ENCODE data around the gene TBCD.

DNA sequence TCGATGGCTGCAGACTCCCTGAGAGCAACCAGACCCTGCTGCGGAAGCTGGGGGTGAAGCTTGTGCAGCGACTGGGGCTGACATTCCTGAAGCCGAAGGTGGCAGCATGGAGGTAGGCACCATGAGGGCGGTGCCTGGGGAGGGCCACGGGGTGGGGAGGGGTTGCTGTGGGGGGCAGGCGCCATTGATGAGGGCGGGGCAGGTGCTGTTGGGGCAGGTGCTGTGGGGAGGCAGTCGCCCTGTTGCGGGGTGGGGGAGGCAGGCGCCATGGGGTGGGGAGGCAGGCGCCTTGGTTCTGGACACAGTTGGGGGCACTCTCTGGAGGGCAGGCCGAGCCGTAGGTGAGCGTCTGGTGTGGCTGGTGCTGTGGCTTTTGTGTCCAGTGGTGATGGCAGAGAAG is 49.0 kb downstream of the TBCD start:
- TF ChIP-seq, protein P1, sequence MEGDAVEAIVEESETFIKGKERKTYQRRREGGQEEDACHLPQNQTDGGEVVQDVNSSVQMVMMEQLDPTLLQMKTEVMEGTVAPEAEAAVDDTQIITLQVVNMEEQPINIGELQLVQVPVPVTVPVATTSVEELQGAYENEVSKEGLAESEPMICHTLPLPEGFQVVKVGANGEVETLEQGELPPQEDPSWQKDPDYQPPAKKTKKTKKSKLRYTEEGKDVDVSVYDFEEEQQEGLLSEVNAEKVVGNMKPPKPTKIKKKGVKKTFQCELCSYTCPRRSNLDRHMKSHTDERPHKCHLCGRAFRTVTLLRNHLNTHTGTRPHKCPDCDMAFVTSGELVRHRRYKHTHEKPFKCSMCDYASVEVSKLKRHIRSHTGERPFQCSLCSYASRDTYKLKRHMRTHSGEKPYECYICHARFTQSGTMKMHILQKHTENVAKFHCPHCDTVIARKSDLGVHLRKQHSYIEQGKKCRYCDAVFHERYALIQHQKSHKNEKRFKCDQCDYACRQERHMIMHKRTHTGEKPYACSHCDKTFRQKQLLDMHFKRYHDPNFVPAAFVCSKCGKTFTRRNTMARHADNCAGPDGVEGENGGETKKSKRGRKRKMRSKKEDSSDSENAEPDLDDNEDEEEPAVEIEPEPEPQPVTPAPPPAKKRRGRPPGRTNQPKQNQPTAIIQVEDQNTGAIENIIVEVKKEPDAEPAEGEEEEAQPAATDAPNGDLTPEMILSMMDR (IDR thresholded peaks at IDR 0.05), result no peak
- no peak for TF ChIP-seq POLR2A (IDR thresholded peaks at IDR 0.05)
